Endodermal cell (in vitro differentiated cells): ENCODE measurements around the gene OR6S1. TPM values are rescaled to one million over a fixed set of nuclear protein-coding genes. Genes with fewer than 3 reads are reported as not detected.

Experiments
- DNase-seq: peaks from one replicate; pipeline ENCODE4 v3.0.0-alpha.2; 2017
- H3K27ac ChIP-seq: 2 replicates; pipeline ENCODE4 v1.5.1; 2013; ENCODE audit warnings: mild to moderate bottlenecking, low read depth, low read length, moderate library complexity
- H3K27me3 ChIP-seq: 2 replicates; pipeline ENCODE4 v1.6.1; 2013; ENCODE audit warnings: mild to moderate bottlenecking, low read length, moderate library complexity; ENCODE audit not compliant: insufficient read depth, control insufficient read depth, poor library complexity, severe bottlenecking
- H3K36me3 ChIP-seq: 2 replicates; pipeline ENCODE4 v1.7.0; 2013; ENCODE audit warnings: mild to moderate bottlenecking, low read length, moderate library complexity; ENCODE audit not compliant: control insufficient read depth, insufficient read depth
- H3K4me1 ChIP-seq: one replicate; pipeline ENCODE4 v1.7.0; 2013; ENCODE audit warnings: low read length; ENCODE audit not compliant: control insufficient read depth, insufficient read depth
- H3K4me3 ChIP-seq: 2 replicates; pipeline ENCODE4 v1.5.1; 2013; ENCODE audit warnings: mild to moderate bottlenecking, low read length, moderate library complexity
- H3K9ac ChIP-seq: 2 replicates; pipeline ENCODE4 v1.6.1; 2013; ENCODE audit warnings: mild to moderate bottlenecking, low read length, moderate library complexity; ENCODE audit not compliant: poor library complexity, severe bottlenecking; ENCODE audit errors: extremely low read depth
- H3K9me3 ChIP-seq: 2 replicates; pipeline ENCODE4 v1.6.1; 2013; ENCODE audit warnings: mild to moderate bottlenecking, low read length, moderate library complexity; ENCODE audit not compliant: control insufficient read depth
- H3K27ac Mint-ChIP-seq: 2 replicates; pipeline ENCODE4 v1.8.0; 2020; ENCODE audit warnings: mixed read lengths
- H3K27me3 Mint-ChIP-seq: 2 replicates; pipeline ENCODE4 v1.8.0; 2021; ENCODE audit warnings: mild to moderate bottlenecking, mixed read lengths; ENCODE audit not compliant: insufficient read depth
- H3K36me3 Mint-ChIP-seq: 2 replicates; pipeline ENCODE4 v1.8.0; 2020; ENCODE audit warnings: low read depth, mixed read lengths
- H3K4me1 Mint-ChIP-seq: 2 replicates; pipeline ENCODE4 v1.8.0; 2020; ENCODE audit warnings: mixed read lengths
- H3K4me3 Mint-ChIP-seq: 2 replicates; pipeline ENCODE4 v1.8.0; 2020; ENCODE audit warnings: mild to moderate bottlenecking, moderate library complexity, mixed read lengths
- H3K9me3 Mint-ChIP-seq: 2 replicates; pipeline ENCODE4 v1.8.0; 2020; ENCODE audit warnings: mild to moderate bottlenecking, mixed read lengths
- CTCF ChIP-seq: fragments of 200-600 bp; sonication (generic); conservative IDR thresholded peaks from 2 replicates; pipeline ENCODE4 v1.5.0; 2021; ENCODE audit warnings: antibody characterized with exemption, mild to moderate bottlenecking
- WGBS, 2 experiments: methylation state at CpG; one replicate each; pipeline versions ENCODE4 v1.1.5 to v1.1.7; 2013; ENCODE audit warnings: missing lambda C conversion rate in 2 of 2, mixed read lengths in 1 of 2; ENCODE audit not compliant: insufficient coverage in 1 of 2, insufficient read length in 1 of 2; 5-methylcytosine and 5-hydroxymethylcytosine counted together
- total RNA-seq, 2 donors: library from RNA; stranded (reverse); fragmentation: NEBNext Ultra II Directional in 1 of 2; extraction: Animal tissue kit (Norgen Biotek cat#: 25700) in 1 of 2; gene quantifications; 2 replicates in 1 of 2; 3 replicates in 1 of 2; pipeline ENCODE4 v1.2.1, GENCODE V29; 2021

Gene OR6S1
- total RNA-seq, 2 donors from 2014 or later = not detected

- Mint-ChIP-seq H3K27ac (no peak overlapping the region), H3K4me1 (peaks cover 8% of the 10 kb centered on the region), H3K36me3 (no peaks in the 10 kb centered on the region), H3K4me3 (no peak overlapping the region), H3K9me3 (no peaks in the 10 kb centered on the region), H3K27me3 (peaks cover 2% of the 10 kb centered on the region)
- peaks cover 5% of the 10 kb centered on the region for H3K4me1 ChIP-seq
- TF ChIP-seq CTCF = no peak
- H3K36me3 ChIP-seq = no peaks in the 10 kb centered on the region
- H3K4me3 ChIP-seq = peak overlapping the region; percentile 42
- DNase-seq = peak; percentile 24
- H3K9me3 ChIP-seq = no peaks in the 10 kb centered on the region
- H3K9ac ChIP-seq = no peak overlapping the region
- 91 to 100% methylated on average over 5 of the region's 5 CpGs for WGBS, 2 experiments
- no peak overlapping the region for H3K27ac ChIP-seq
- no peaks in the 10 kb centered on the region for H3K27me3 ChIP-seq
Measured at GRCh38 chr14:20687362-20688166, 46.1 kb upstream of the OR6S1 start.

GRCh38 chr14:20686386-20687143, 45.1 kb upstream of the OR6S1 start:
- Mint-ChIP-seq H3K27ac (no peak overlapping the region), H3K27me3 (peaks cover 2% of the 10 kb centered on the region), H3K4me3 (no peak overlapping the region), H3K9me3 (no peaks in the 10 kb centered on the region), H3K36me3 (no peaks in the 10 kb centered on the region), H3K4me1 (peaks cover 8% of the 10 kb centered on the region)
- peak overlapping the region; percentile 42 for H3K4me3 ChIP-seq
- H3K36me3 ChIP-seq = no peaks in the 10 kb centered on the region
- peaks cover 5% of the 10 kb centered on the region for H3K4me1 ChIP-seq
- H3K9me3 ChIP-seq = no peaks in the 10 kb centered on the region
- TF ChIP-seq CTCF = no peak
- 59 to 75% methylated on average over 3 to 5 of the region's 7 CpGs for WGBS, 2 experiments
- DNase-seq = peak; percentile 1
- H3K27me3 ChIP-seq = no peaks in the 10 kb centered on the region
- H3K27ac ChIP-seq = no peak overlapping the region
- no peak overlapping the region for H3K9ac ChIP-seq

- Histone ChIP-seq H3K27me3 (no peaks in the 10 kb centered on the region), H3K9me3 (no peaks in the 10 kb centered on the region), H3K9ac (peak overlapping the region; percentile 54), H3K4me3 (peak overlapping the region; percentile 98), H3K36me3 (no peaks in the 10 kb centered on the region), H3K27ac (no peak overlapping the region), H3K4me1 (peaks cover 9% of the 10 kb centered on the region)
- H3K4me3 Mint-ChIP-seq = no peak overlapping the region
- peaks cover 16% of the 10 kb centered on the region for H3K4me1 Mint-ChIP-seq
- no peak for DNase-seq
- H3K27ac Mint-ChIP-seq = peak overlapping the region; percentile 74
- no peak for TF ChIP-seq CTCF
- 14 to 33% methylated on average over 12 to 22 of the region's 22 CpGs for WGBS, 2 experiments
- H3K9me3 Mint-ChIP-seq = no peaks in the 10 kb centered on the region
- H3K36me3 Mint-ChIP-seq = no peaks in the 10 kb centered on the region
- peaks cover 5% of the 10 kb centered on the region for H3K27me3 Mint-ChIP-seq
Measured at GRCh38 chr14:20684662-20685456, 43.4 kb upstream of the OR6S1 start.
